ENCODE results near the gene PSMF1.

- TF ChIP-seq CTCF (IDR thresholded peaks at IDR 0.05) (no peak), POLR2A (IDR thresholded peaks at IDR 0.05; ENCODE audit: low read depth) (no peak), POLR2AphosphoS5 (IDR thresholded peaks at IDR 0.05) (no peak)
Observed at GRCh38 chr20:1166948-1167720, 48.7 kb downstream of the PSMF1 start.
